ENCODE results near the gene LEUTX. TPM values are rescaled to one million over a fixed set of nuclear protein-coding genes. Genes with fewer than 3 reads are reported as not detected.

Gene LEUTX
- polyA plus RNA-seq (2011; rRNA removed): not detected in 2 replicates
- polyA minus RNA-seq (2011; rRNA and poly(A)+ RNA removed): not detected in 2 replicates

GRCh38 chr19:39778763-39779162 lies at the start of gene LEUTX:
TSS of gene LEUTX (plus strand) at chr19:39778854. CDS start at chr19:39778921, 67 bp downstream.
- no peak for DNase-seq (ENCODE audit: low read depth)
- ChIA-PET POLR2A (no interaction called here), CTCF (interaction anchor here (0.9 kb wide), 1 partner anchor 14 kb away, joined by 3 read pairs; no protein-coding TSS in a partner anchor)

DNA sequence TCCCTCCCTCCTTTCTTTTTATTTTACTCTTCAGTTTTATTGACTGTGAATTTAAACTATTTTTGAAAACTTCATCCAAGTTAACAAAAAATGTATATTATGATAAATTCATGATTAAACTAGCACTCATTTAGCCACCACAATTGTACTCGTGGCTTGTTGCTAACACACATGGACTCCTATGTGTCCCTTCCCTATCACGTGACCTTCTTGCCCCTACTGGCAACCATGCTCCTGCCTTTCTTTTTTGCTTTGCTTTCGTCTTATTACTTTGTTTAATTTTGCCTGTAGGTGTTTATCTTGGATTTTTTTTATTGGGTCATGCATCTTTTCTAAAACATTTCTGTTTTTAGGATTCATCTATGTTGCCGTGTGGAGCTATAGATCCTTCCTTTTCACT lies 49.1 kb upstream of the LEUTX start:
- no peak overlapping the region for H3K4me3 ChIP-seq (ENCODE audit: low read depth, low read length)
- no peak for DNase-seq (ENCODE audit: low read depth)
- TF ChIP-seq, protein P1, sequence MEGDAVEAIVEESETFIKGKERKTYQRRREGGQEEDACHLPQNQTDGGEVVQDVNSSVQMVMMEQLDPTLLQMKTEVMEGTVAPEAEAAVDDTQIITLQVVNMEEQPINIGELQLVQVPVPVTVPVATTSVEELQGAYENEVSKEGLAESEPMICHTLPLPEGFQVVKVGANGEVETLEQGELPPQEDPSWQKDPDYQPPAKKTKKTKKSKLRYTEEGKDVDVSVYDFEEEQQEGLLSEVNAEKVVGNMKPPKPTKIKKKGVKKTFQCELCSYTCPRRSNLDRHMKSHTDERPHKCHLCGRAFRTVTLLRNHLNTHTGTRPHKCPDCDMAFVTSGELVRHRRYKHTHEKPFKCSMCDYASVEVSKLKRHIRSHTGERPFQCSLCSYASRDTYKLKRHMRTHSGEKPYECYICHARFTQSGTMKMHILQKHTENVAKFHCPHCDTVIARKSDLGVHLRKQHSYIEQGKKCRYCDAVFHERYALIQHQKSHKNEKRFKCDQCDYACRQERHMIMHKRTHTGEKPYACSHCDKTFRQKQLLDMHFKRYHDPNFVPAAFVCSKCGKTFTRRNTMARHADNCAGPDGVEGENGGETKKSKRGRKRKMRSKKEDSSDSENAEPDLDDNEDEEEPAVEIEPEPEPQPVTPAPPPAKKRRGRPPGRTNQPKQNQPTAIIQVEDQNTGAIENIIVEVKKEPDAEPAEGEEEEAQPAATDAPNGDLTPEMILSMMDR (IDR thresholded peaks at IDR 0.05; ENCODE audit: insufficient read depth, low read depth, low read length): no peak
- H3K27me3 ChIP-seq (ENCODE audit: control insufficient read depth, insufficient read depth, low read length): no peaks in the 10 kb centered on the region
- no peaks in the 10 kb centered on the region for H3K36me3 ChIP-seq (ENCODE audit: control insufficient read depth, insufficient read depth, low read length)
- POLR2A ChIA-PET: no interaction called here
- CTCF ChIA-PET: no interaction called here

More at GRCh38 chr19:39778763-39779162, at the start of gene LEUTX:
- TF ChIP-seq, protein P1 (IDR thresholded peaks at IDR 0.05; ENCODE audit: insufficient read depth, low read depth, low read length): no peak
- Histone ChIP-seq H3K27me3 (ENCODE audit: control insufficient read depth, insufficient read depth, low read length) (no peaks in the 10 kb centered on the region), H3K4me3 (ENCODE audit: low read depth, low read length) (no peak within 1 kb of the TSS), H3K36me3 (ENCODE audit: control insufficient read depth, insufficient read depth, low read length) (no peaks in the 10 kb centered on the region)

DNA sequence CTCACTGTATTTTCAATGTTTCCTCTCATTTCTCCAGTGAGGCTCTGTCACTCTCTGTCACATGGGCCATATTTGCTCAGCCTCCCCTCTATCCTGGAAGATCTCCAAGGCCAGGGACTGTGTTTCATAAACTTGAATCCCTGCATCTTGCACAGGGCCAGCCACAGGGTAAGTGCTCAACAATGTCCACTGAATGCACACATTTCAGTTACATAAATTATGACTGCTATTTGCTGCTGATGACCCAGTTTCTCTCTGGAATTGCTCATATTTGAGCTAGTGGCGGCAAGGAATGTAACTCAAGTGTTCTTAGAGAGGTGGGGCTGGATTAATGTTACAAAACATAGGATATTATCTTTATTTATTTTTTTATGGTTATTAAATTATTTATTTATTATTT lies 47.0 kb upstream of the LEUTX start:
- POLR2A ChIA-PET: no interaction called here
- TF ChIP-seq, protein P1 (IDR thresholded peaks at IDR 0.05; ENCODE audit: insufficient read depth, low read depth, low read length): no peak
- H3K36me3 ChIP-seq (ENCODE audit: control insufficient read depth, insufficient read depth, low read length): no peaks in the 10 kb centered on the region
- DNase-seq (ENCODE audit: low read depth): no peak
- H3K27me3 ChIP-seq (ENCODE audit: control insufficient read depth, insufficient read depth, low read length): no peaks in the 10 kb centered on the region
- CTCF ChIA-PET: no interaction called here
- no peak overlapping the region for H3K4me3 ChIP-seq (ENCODE audit: low read depth, low read length)

DNA sequence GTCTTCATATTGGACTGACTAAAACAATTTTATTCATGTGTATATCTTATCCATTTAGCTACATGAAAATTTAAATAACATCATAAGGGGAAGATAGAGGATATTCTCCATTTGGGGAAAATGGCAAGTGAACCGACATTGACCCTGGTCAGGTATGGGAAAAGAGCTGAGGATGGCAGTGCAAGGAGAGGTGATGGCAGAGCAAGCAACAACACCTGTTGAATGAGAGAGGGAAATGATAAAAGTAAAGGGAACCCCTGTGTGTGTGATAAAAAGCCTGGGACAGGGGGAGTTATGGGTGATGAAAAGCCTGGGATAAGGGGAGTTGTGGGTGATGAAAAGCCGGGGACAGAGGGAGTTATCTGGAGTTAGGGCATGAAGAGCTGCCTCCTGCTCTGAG lies 44.8 kb upstream of the LEUTX start:
- DNase-seq (ENCODE audit: low read depth): no peak
- ChIA-PET POLR2A (no interaction called here), CTCF (no interaction called here)
- no peak overlapping the region for H3K4me3 ChIP-seq (ENCODE audit: low read depth, low read length)
- H3K36me3 ChIP-seq (ENCODE audit: control insufficient read depth, insufficient read depth, low read length): no peaks in the 10 kb centered on the region
- H3K27me3 ChIP-seq (ENCODE audit: control insufficient read depth, insufficient read depth, low read length): no peaks in the 10 kb centered on the region
- TF ChIP-seq, protein P1 (IDR thresholded peaks at IDR 0.05; ENCODE audit: insufficient read depth, low read depth, low read length): no peak

GRCh38 chr19:39735688-39736087 lies 43.0 kb upstream of the LEUTX start:
- ChIA-PET POLR2A (no interaction called here), CTCF (no interaction called here)
- H3K27me3 ChIP-seq (ENCODE audit: control insufficient read depth, insufficient read depth, low read length): no peaks in the 10 kb centered on the region
- TF ChIP-seq, protein P1 (IDR thresholded peaks at IDR 0.05; ENCODE audit: insufficient read depth, low read depth, low read length): no peak
- no peak overlapping the region for H3K4me3 ChIP-seq (ENCODE audit: low read depth, low read length)
- H3K36me3 ChIP-seq (ENCODE audit: control insufficient read depth, insufficient read depth, low read length): no peaks in the 10 kb centered on the region
- DNase-seq (ENCODE audit: low read depth): no peak

Data from BJ (cell line).